IMR-90 (cell line): ENCODE measurements around the gene CDK14.

Source experiments
- BHLHE40 ChIP-seq: fragments of 150-350 bp; IDR thresholded peaks from 2 replicates; pipeline ENCODE4 v1.6.1; 2016; ENCODE audit warnings: mild to moderate bottlenecking, low read depth, low read length
- CEBPB ChIP-seq: IDR thresholded peaks from 2 replicates; pipeline ENCODE4 v1.6.1; 2012; ENCODE audit warnings: low read depth, low read length, improper control_type of control experiment
- CHD1 ChIP-seq: IDR thresholded peaks from 2 replicates; pipeline ENCODE4 v1.6.1; 2012; ENCODE audit warnings: low read depth, low read length, improper control_type of control experiment
- FOS ChIP-seq: fragments of 150-350 bp; IDR thresholded peaks from 2 replicates; pipeline ENCODE4 v1.6.1; 2016; ENCODE audit warnings: low read depth, low read length
- MAZ ChIP-seq: IDR thresholded peaks from 2 replicates; pipeline ENCODE4 v1.6.1; 2012; ENCODE audit warnings: low read depth, mild to moderate bottlenecking, low read length, improper control_type of control experiment, moderate library complexity, borderline replicate concordance
- POLR2A ChIP-seq: IDR thresholded peaks from 2 replicates; pipeline ENCODE4 v1.6.1; 2012; ENCODE audit warnings: mild to moderate bottlenecking, low read depth, low read length
- RAD21 ChIP-seq: IDR thresholded peaks from 2 replicates; pipeline ENCODE4 v1.6.1; 2012; ENCODE audit warnings: low read length, improper control_type of control experiment
- USF2 ChIP-seq: fragments of 150-350 bp; IDR thresholded peaks from 2 replicates; pipeline ENCODE4 v1.6.1; 2017; ENCODE audit warnings: mild to moderate bottlenecking, antibody characterized with exemption, low read length, low read depth
- TF ChIP-seq, protein P1 (sequence below): conservative IDR thresholded peaks from 2 replicates; pipeline ENCODE4 v1.5.1; 2012; ENCODE audit warnings: mild to moderate bottlenecking, low read depth, low read length, improper control_type of control experiment
- TF ChIP-seq, protein P2 (sequence below): fragments of 150-350 bp; IDR thresholded peaks from 2 replicates; pipeline ENCODE4 v1.6.1; 2016; ENCODE audit warnings: low read depth, mild to moderate bottlenecking, low read length, moderate library complexity, borderline replicate concordance

DNA sequence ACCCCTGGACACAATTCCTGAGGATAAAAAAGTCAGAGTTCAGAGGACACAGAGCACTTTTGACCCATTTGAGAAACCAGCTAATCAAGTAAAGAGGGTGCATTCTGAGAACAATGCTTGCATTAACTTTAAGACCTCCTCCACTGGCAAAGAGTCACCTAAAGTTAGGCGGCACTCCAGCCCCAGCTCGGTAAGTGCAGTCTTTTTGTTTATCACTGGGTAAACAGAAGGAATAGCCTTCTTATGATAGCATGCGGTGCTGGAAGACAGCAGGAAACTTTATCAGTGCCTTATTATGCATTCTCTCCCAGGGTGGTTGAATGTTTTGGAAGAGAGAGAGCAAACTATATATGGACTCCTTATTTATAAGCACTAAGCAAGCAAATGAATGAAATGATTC, 130.5 kb downstream of the CDK14 start:
- TF ChIP-seq, protein P1, sequence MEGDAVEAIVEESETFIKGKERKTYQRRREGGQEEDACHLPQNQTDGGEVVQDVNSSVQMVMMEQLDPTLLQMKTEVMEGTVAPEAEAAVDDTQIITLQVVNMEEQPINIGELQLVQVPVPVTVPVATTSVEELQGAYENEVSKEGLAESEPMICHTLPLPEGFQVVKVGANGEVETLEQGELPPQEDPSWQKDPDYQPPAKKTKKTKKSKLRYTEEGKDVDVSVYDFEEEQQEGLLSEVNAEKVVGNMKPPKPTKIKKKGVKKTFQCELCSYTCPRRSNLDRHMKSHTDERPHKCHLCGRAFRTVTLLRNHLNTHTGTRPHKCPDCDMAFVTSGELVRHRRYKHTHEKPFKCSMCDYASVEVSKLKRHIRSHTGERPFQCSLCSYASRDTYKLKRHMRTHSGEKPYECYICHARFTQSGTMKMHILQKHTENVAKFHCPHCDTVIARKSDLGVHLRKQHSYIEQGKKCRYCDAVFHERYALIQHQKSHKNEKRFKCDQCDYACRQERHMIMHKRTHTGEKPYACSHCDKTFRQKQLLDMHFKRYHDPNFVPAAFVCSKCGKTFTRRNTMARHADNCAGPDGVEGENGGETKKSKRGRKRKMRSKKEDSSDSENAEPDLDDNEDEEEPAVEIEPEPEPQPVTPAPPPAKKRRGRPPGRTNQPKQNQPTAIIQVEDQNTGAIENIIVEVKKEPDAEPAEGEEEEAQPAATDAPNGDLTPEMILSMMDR = no peak
- TF ChIP-seq POLR2A (no peak), USF2 (no peak), RAD21 (no peak; the same call in 1 of the 2 replicates), BHLHE40 (no peak), CEBPB (no peak), CHD1 (no peak), MAZ (no peak), FOS (no peak)
- TF ChIP-seq, protein P2, sequence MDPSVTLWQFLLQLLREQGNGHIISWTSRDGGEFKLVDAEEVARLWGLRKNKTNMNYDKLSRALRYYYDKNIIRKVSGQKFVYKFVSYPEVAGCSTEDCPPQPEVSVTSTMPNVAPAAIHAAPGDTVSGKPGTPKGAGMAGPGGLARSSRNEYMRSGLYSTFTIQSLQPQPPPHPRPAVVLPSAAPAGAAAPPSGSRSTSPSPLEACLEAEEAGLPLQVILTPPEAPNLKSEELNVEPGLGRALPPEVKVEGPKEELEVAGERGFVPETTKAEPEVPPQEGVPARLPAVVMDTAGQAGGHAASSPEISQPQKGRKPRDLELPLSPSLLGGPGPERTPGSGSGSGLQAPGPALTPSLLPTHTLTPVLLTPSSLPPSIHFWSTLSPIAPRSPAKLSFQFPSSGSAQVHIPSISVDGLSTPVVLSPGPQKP = no peak
